Astrocyte (in vitro differentiated cells and primary cell): ENCODE measurements around the gene KTI12. TPM values are rescaled to one million over a fixed set of nuclear protein-coding genes. Genes with fewer than 3 reads are reported as not detected.

Source experiments
- DNase-seq: peaks from one replicate; pipeline ENCODE4 v3.0.0-alpha.2; 2010; ENCODE audit warnings: low read depth
- FAIRE-seq: peaks from 2 replicates; lab custom pipeline; 2011; peaks lifted over from hg19 to GRCh38; lab: Jason Lieb, UNC
- H2AFZ ChIP-seq: 2 replicates; pipeline ENCODE4 v1.6.0; 2012; ENCODE audit warnings: low read depth, low read length, inconsistent platforms
- H3K27ac ChIP-seq: 2 replicates; pipeline ENCODE4 v1.5.1; 2011; ENCODE audit warnings: low read depth, low read length, inconsistent platforms
- H3K27me3 ChIP-seq: 2 replicates; pipeline ENCODE4 v1.6.0; 2011; ENCODE audit warnings: low read length, inconsistent platforms; ENCODE audit not compliant: insufficient read depth
- H3K36me3 ChIP-seq: 2 replicates; pipeline ENCODE4 v1.5.1; 2011; ENCODE audit warnings: low read length, inconsistent platforms; ENCODE audit not compliant: insufficient read depth
- H3K4me1 ChIP-seq: 2 replicates; pipeline ENCODE4 v1.5.1; 2011; ENCODE audit warnings: low read length, inconsistent platforms; ENCODE audit not compliant: insufficient read depth
- H3K4me2 ChIP-seq: 2 replicates; pipeline ENCODE4 v1.6.0; 2012; ENCODE audit warnings: low read length, inconsistent platforms
- H3K4me3 ChIP-seq: 2 replicates; pipeline ENCODE4 v1.5.1; 2011; ENCODE audit warnings: low read depth, mild to moderate bottlenecking, low read length, inconsistent platforms; ENCODE audit not compliant: insufficient read depth
- H3K79me2 ChIP-seq: 2 replicates; pipeline ENCODE4 v1.6.0; 2012; ENCODE audit warnings: mild to moderate bottlenecking, low read length, inconsistent platforms; ENCODE audit not compliant: insufficient read depth
- H3K9ac ChIP-seq: 2 replicates; pipeline ENCODE4 v1.6.0; 2012; ENCODE audit warnings: mild to moderate bottlenecking, low read length, inconsistent platforms
- H3K9me3 ChIP-seq: 2 replicates; pipeline ENCODE4 v1.5.1; 2012; ENCODE audit warnings: low read depth, mild to moderate bottlenecking, low read length, inconsistent platforms; ENCODE audit not compliant: insufficient read depth
- H4K20me1 ChIP-seq: 2 replicates; pipeline ENCODE4 v1.6.0; 2012; ENCODE audit warnings: low read length, inconsistent platforms; ENCODE audit not compliant: insufficient read depth
- H3K27ac Mint-ChIP-seq: one replicate; pipeline ENCODE4 v1.8.0; 2021; ENCODE audit warnings: mild to moderate bottlenecking, mixed read lengths; ENCODE audit not compliant: unreplicated experiment
- H3K27me3 Mint-ChIP-seq: one replicate; pipeline ENCODE4 v1.8.0; 2021; ENCODE audit warnings: low read depth, mixed read lengths; ENCODE audit not compliant: unreplicated experiment
- H3K36me3 Mint-ChIP-seq: one replicate; pipeline ENCODE4 v1.8.0; 2021; ENCODE audit warnings: low read depth, mixed read lengths; ENCODE audit not compliant: unreplicated experiment
- H3K4me1 Mint-ChIP-seq: one replicate; pipeline ENCODE4 v1.8.0; 2021; ENCODE audit warnings: low read depth, mixed read lengths; ENCODE audit not compliant: unreplicated experiment
- H3K4me3 Mint-ChIP-seq: one replicate; pipeline ENCODE4 v1.8.0; 2021; ENCODE audit warnings: mild to moderate bottlenecking, moderate library complexity, mixed read lengths; ENCODE audit not compliant: unreplicated experiment
- H3K9me3 Mint-ChIP-seq: one replicate; pipeline ENCODE4 v1.8.0; 2021; ENCODE audit warnings: mild to moderate bottlenecking, mixed read lengths; ENCODE audit not compliant: unreplicated experiment
- EZH2 ChIP-seq: IDR thresholded peaks from 2 replicates; pipeline ENCODE4 v1.6.1; 2012; ENCODE audit warnings: mild to moderate bottlenecking, low read length, inconsistent platforms; ENCODE audit not compliant: insufficient read depth
- total RNA-seq: library from RNA; stranded (reverse); gene quantifications from 2 replicates; pipeline ENCODE4 v1.2.1, GENCODE V29; 2021
- TF ChIP-seq, protein P1 (sequence below): IDR thresholded peaks from 2 replicates; pipeline ENCODE4 v1.5.1; 2011; ENCODE audit warnings: low read depth, mild to moderate bottlenecking, inconsistent platforms, low read length, moderate library complexity; ENCODE audit not compliant: insufficient read depth

The KTI12 gene
- total RNA-seq, 1 donor from 2014 or later, result 8.6 TPM

DNA sequence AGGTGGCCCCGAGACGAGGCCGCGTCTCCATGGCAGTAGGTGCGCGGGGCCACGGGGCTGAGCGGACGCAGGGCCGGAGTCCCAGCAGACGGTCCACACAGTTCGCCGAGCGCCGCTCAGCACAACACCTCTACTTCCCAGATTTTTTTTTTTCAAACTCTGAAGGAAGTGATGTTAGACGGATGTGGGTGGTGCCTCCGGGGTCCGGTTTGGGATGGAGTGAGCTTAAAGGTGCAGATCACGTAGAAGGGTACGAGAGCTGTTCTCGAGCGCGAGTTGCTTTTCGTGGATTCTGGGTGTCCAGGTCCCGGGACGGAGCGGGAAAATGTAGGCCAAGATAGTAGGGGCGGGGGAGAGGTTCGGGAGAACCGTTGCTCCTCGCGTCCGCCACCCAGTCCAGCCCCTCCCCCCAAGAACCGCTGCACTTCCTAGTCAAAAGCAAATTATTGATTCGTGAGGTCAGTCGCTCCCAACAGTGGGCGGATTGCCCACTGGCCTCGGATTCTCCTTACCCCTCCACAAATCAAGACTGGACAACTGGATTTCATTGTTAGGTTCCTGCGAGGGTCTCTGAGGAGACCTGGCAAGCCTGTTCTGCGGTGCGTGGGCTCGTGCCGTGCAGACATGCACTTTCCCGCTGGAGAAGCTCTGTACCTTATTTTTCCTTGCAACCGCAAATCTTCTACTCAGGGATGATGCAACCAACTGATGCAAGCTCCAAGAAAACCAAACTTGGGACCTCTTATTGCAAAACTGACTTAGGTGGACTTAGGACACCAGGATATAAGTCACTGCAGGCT, 21.7 kb upstream of the KTI12 start, which contains the start of gene TXNDC12:
Gene TXNDC12, minus strand, starts transcription at position 126 of the 800 bp plus-strand sequence. Its CDS starts 95 bp downstream, at position 31.
- Mint-ChIP-seq H3K4me1 (peaks cover 25% of the 10 kb centered on the region), H3K9me3 (no peaks in the 10 kb centered on the region), H3K27ac (peak within 1 kb of the TSS; percentile 99), H3K4me3 (peak within 1 kb of the TSS; percentile 99), H3K27me3 (no peaks in the 10 kb centered on the region), H3K36me3 (peaks cover 9% of the 10 kb centered on the region)
- Histone ChIP-seq H3K36me3 (peaks cover 1% of the 10 kb centered on the region), H3K4me3 (peak within 1 kb of the TSS; percentile 87), H3K27me3 (no peaks in the 10 kb centered on the region), H4K20me1 (peaks cover 36% of the 10 kb centered on the region), H3K4me2 (peak within 1 kb of the TSS; percentile 94), H3K79me2 (peaks cover 78% of the 10 kb centered on the region), H3K9me3 (no peaks in the 10 kb centered on the region), H3K27ac (peak within 1 kb of the TSS; percentile 85), H3K9ac (peak within 1 kb of the TSS; percentile 92), H3K4me1 (peaks cover 16% of the 10 kb centered on the region), H2AFZ (peak within 1 kb of the TSS; percentile 85)
- TF ChIP-seq, protein P1, sequence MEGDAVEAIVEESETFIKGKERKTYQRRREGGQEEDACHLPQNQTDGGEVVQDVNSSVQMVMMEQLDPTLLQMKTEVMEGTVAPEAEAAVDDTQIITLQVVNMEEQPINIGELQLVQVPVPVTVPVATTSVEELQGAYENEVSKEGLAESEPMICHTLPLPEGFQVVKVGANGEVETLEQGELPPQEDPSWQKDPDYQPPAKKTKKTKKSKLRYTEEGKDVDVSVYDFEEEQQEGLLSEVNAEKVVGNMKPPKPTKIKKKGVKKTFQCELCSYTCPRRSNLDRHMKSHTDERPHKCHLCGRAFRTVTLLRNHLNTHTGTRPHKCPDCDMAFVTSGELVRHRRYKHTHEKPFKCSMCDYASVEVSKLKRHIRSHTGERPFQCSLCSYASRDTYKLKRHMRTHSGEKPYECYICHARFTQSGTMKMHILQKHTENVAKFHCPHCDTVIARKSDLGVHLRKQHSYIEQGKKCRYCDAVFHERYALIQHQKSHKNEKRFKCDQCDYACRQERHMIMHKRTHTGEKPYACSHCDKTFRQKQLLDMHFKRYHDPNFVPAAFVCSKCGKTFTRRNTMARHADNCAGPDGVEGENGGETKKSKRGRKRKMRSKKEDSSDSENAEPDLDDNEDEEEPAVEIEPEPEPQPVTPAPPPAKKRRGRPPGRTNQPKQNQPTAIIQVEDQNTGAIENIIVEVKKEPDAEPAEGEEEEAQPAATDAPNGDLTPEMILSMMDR, result no peak
- TF ChIP-seq EZH2, result no peak
- FAIRE-seq, result no peak
- DNase-seq, result peak; percentile 88

DNA sequence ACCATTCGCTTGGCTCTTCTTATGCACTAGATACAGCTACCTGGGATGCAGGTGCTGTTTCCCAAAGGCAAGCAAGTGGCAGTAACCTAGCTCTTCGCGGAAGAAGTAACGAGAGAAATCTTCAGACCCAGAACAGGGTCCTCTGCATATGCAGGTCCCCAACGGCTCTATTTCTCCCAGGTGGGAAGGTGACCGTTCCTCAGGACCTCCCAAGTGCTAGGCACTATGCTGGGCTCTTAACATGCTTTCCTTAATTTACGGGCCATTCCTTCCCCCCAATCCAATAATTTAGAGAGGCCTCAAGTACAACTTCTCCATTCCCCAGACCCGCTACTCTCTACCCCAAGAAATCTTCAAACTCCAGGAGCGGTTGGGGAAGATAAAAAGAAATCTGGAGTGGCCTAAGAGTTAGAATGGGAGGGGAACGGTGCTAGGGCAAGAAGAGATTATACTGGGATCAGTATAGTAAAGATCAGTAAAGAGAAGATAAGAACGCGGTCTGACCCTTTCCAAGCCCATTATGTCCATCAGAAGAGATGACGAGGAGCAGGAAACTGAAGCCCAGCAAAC, 21.0 kb upstream of the KTI12 start:
- Histone ChIP-seq H3K4me2 (peak overlapping the region; percentile 94), H3K4me1 (peaks cover 16% of the 10 kb centered on the region), H3K27ac (peak overlapping the region; percentile 85), H4K20me1 (peaks cover 29% of the 10 kb centered on the region), H3K27me3 (no peaks in the 10 kb centered on the region), H3K9ac (peak overlapping the region; percentile 92), H2AFZ (peak overlapping the region; percentile 85), H3K4me3 (peak overlapping the region; percentile 87), H3K79me2 (peaks cover 76% of the 10 kb centered on the region), H3K36me3 (no peaks in the 10 kb centered on the region), H3K9me3 (no peaks in the 10 kb centered on the region)
- Mint-ChIP-seq H3K4me1 (peaks cover 25% of the 10 kb centered on the region), H3K27ac (peak overlapping the region; percentile 99), H3K4me3 (peak overlapping the region; percentile 99), H3K27me3 (no peaks in the 10 kb centered on the region), H3K36me3 (peaks cover 9% of the 10 kb centered on the region), H3K9me3 (no peaks in the 10 kb centered on the region)
- TF ChIP-seq, protein P1, result no peak
- TF ChIP-seq EZH2, result no peak
- DNase-seq, result no peak
- FAIRE-seq, result no peak
